ENCODE data around the gene NINJ2. TPM values are rescaled to one million over a fixed set of nuclear protein-coding genes. Genes with fewer than 3 reads are reported as not detected.
A peak's percentile ranks its signal among the peaks of the same experiment; 100 is the strongest.

The NINJ2 gene
- total RNA-seq, 6 experiments from 2014 or later = 6.4 to 17.7 (median 12.5) TPM

- no peaks in the 10 kb centered on the region for H3K9me3 ChIP-seq
- DNase-seq = no peak
- intact Hi-C loops (cut with DNase I) = no loop called here
- peak; percentile 28 to 70 (median 54) for ATAC-seq
- no peaks in the 10 kb centered on the region for H3K4me1 ChIP-seq
- no peaks in the 10 kb centered on the region for H3K36me3 ChIP-seq
- WGBS (ENCODE audit: insufficient coverage, low coverage, low lambda C conversion rate, missing lambda C conversion rate) = 38% methylated on average over 3 of the region's 3 CpGs
- H3K27me3 ChIP-seq = no peaks in the 10 kb centered on the region
- TF ChIP-seq POLR2A (IDR thresholded peaks at IDR 0.05) (no peak), CTCF (IDR thresholded peaks at IDR 0.05) (no peak)
- no peak overlapping the region for H3K27ac ChIP-seq
- no peak overlapping the region for H3K4me3 ChIP-seq
These were observed 22.1 kb upstream of the NINJ2 start for GRCh38 chr12:685388-685787.

- Histone ChIP-seq H3K9me3 (no peaks in the 10 kb centered on the region), H3K27me3 (no peaks in the 10 kb centered on the region), H3K4me1 (no peaks in the 10 kb centered on the region), H3K27ac (no peak overlapping the region), H3K4me3 (no peak overlapping the region), H3K36me3 (no peaks in the 10 kb centered on the region)
- WGBS (ENCODE audit: insufficient coverage, low coverage, low lambda C conversion rate, missing lambda C conversion rate) = 61% methylated on average over 2 of the region's 4 CpGs
- DNase-seq = no peak
- intact Hi-C loops (cut with DNase I) = no loop called here
- ATAC-seq = no peak
- TF ChIP-seq POLR2A (IDR thresholded peaks at IDR 0.05) (no peak), CTCF (IDR thresholded peaks at IDR 0.05) (no peak)
These were observed 21.2 kb upstream of the NINJ2 start for GRCh38 chr12:684416-684815.

- Histone ChIP-seq H3K27me3 (no peaks in the 10 kb centered on the region), H3K27ac (no peak overlapping the region), H3K4me3 (no peak overlapping the region), H3K9me3 (no peaks in the 10 kb centered on the region), H3K4me1 (no peaks in the 10 kb centered on the region), H3K36me3 (no peaks in the 10 kb centered on the region)
- intact Hi-C loops (cut with DNase I) = no loop called here
- 92% methylated on average over 10 of the region's 10 CpGs for WGBS (ENCODE audit: insufficient coverage, low coverage, low lambda C conversion rate, missing lambda C conversion rate)
- no peak for ATAC-seq
- no peak for TF ChIP-seq CTCF (IDR thresholded peaks at IDR 0.05)
- no peak for TF ChIP-seq POLR2A (IDR thresholded peaks at IDR 0.05)
- no peak for DNase-seq
These were observed 18.5 kb upstream of the NINJ2 start for GRCh38 chr12:681568-682256.

- H3K4me1 ChIP-seq = peaks cover 0 to 13% (median 2%) of the 10 kb centered on the region in 4 donors
- H3K27ac ChIP-seq = no peak overlapping the region
- H3K4me3 ChIP-seq = no peak overlapping the region
- intact Hi-C loops (cut with DNase I) = no loop called here
- ATAC-seq (no peak), DNase-seq (no peak)
- H3K9me3 ChIP-seq = no peaks in the 10 kb centered on the region
- H3K27me3 ChIP-seq = no peaks in the 10 kb centered on the region
- no peak for TF ChIP-seq POLR2A (IDR thresholded peaks at IDR 0.05)
- no peak for TF ChIP-seq CTCF (IDR thresholded peaks at IDR 0.05)
- H3K36me3 ChIP-seq = no peaks in the 10 kb centered on the region
- 89% methylated on average over 17 of the region's 17 CpGs for WGBS (ENCODE audit: insufficient coverage, low coverage, low lambda C conversion rate, missing lambda C conversion rate)
These were observed 15.8 kb upstream of the NINJ2 start for GRCh38 chr12:678747-679712.

Measured in right lobe of liver (tissue), 6 donors.